GM21717 (cell line): ENCODE data around the gene POLR1D.
"Not testable (repeated sequence)": the region's sequence is repeated elsewhere in the genome, so short reads cannot be mapped to it uniquely, and the experiment has no call there.

Experiments
- ATAC-seq: cut with Tn5 transposase; IDR thresholded peaks from one replicate; pipeline ENCODE4 v1.9.1; 2021; ENCODE audit warnings: mild to moderate bottlenecking, moderate library complexity; ENCODE audit not compliant: unreplicated experiment

POLR1D gene

GRCh38 chr13:27613628-27614027, 8.1 kb upstream of the POLR1D start:
- no peak for ATAC-seq

GRCh38 chr13:27617881-27618321, 3.8 kb upstream of the POLR1D start:
- ATAC-seq, result no peak

- ATAC-seq, result no peak
These were observed 2.5 kb upstream of the POLR1D start for GRCh38 chr13:27619093-27619727.

DNA sequence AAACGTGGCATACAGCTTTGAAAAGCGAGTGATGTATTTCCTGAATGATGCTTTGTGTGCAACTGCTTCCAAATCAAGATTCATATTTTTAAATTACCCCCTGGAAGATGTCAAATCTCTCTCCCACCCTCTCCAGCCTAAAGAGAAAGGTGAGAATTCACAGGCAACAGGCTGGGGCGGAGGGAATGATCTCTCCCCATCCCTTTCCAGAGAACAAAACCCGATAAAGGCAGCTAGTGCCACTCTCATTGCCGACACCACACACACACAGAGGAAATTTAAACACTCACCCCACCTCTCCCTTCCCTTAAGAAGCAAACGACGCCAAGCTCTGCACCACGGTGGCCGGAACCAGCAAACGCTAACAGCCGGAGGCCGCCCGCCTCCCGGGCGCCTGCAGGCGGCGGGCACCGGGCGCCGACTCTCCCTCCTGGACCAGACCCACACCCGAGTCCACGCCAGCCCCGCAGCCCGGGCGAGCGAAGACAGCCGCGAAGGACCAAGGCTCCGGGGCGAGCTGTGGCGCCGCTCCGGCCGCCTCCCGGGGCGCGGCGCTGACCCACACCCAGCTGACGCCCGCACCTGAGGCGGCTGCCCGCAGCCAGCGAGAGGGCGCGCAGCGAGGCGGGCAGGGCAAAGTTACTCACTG, 1.8 kb upstream of the POLR1D start:
- ATAC-seq, result peak; percentile 28

DNA sequence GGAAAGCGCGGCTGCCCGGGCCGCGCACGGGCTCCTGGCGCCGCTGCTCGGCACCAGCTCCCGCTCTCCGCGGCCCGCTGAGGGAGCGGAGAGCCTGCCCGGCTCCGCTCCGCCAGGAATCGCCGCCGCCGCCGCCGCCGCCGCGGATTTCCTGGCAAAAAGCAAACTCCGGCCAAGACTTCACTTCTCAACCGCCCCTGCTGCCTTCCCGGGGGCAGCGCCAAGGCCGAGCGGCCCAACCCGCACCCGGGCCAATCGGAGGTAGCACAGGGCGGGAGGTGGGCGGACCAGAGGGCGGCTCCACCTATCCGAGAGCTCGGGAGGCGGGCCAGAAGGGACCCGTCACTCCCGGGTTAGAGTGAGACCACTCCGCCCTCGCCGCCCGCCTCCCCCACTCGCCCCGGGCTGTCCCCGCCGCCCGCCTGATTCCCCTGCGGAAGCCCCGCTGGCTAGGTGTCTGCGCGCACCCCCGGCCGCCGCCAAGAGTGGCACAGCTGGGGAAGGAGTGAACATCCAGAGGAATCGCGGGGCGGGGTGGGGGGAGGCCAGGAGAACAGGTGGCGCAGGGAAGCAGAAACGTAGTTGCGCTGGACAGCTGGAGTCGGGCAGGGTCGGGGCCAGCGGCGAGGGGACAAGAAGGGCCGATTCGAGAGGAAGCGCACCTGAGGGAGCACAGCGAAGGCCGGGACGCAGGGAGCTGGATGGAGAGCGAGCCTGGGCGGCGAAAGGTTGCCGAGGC, 1.1 kb upstream of the POLR1D start, which contains the start of gene LNX2:
TSS of gene LNX2 (minus strand) at position 153 of the 739 bp plus-strand sequence. CDS start 38,826 bp downstream, outside the sequence.
- peak; percentile 90 for ATAC-seq

DNA sequence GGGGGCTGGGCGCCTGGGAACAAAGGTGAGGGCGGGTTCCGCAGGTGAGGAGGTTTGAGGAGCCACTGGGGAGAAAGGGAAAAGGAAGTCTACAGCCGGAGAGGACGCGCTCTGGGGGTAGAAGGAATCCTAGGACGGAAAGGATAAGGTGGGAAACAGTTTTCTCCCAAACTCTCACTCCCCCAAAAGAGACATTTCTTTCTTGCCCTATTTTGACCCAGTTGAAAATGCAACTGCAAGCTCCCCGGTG, 651 bp upstream of the POLR1D start:
- no peak for ATAC-seq

- ATAC-seq, result peak; percentile 9
These were observed 569 bp downstream of the POLR1D start for GRCh38 chr13:27622102-27622820.

DNA sequence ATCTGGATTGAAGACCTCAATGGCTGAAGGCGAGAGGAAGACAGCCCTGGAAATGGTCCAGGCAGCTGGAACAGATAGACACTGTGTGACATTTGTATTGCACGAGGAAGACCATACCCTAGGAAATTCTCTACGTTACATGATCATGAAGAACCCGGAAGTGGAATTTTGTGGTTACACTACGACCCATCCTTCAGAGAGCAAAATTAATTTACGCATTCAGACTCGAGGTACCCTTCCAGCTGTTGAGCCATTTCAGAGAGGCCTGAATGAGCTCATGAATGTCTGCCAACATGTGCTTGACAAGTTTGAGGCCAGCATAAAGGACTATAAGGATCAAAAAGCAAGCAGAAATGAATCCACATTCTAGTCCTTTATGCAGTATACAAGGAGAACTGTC, 1.2 kb downstream of the POLR1D start:
- no peak for ATAC-seq

DNA sequence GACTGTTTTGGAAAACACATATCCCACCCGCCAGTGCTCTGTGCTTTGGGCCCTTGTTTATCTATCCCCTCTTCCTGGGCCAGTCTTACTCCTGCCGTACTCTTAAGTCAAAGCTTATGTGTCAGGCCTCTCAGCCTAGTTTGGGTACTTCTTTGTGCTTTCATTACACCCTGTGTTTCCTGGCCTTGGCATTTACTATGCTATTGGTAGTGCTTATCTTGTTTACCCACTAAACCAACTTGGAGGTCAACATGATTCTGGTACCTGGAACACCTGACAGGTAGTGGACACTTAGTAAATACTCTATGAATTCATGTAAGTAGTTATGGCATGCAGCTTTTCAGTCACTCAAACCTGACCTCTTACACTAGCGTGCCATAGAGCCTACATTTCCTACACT, 2.4 kb downstream of the POLR1D start:
- no peak for ATAC-seq

DNA sequence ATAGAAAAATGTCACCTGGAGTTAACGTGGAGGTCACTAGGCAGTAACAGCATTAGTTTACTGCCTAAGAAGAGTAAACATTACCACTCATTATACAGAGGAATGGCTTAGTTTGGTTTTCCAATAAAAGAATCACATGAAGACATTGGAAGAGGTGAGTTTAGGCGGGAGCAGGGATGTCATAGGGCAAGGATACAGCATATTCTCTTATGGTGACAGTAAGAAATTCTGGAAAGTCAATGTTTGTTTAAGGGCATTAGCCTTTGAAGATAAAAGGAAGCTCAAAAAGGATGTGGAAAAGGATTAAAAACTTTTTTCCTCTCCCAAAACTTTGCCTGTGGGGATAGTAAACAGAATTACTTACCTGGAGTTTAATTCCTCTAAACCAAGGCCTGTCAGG, 4.1 kb downstream of the POLR1D start:
- ATAC-seq, result no peak

- no peak for ATAC-seq
These were observed 5.7 kb downstream of the POLR1D start for GRCh38 chr13:27627380-27627779.

- no peak for ATAC-seq
These were observed 6.4 kb downstream of the POLR1D start for GRCh38 chr13:27628081-27628480.

DNA sequence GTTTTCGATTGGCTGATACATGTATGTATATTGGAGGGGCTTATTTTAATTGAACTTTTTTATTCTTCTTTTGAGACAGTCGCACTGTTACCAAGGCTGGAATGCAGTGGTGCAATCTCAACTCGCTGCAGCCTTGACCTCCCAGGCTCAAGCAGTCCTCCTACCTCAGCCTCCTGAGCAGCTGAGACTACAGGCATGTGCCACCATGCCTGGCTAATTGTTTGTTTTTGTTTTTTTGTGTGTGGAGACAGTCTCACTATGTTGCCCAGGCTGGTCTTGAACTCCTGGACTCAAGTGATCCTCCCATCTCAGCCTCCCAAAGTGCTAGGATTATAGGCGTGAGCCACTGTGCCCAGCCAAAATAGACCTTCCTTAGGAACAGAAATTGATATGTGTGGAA, 7.1 kb downstream of the POLR1D start:
- ATAC-seq, result not testable (repeated sequence)

- no peak for ATAC-seq
These were observed 9.5 kb downstream of the POLR1D start for GRCh38 chr13:27631156-27631555.

GRCh38 chr13:27631665-27632064, 10.0 kb downstream of the POLR1D start:
- ATAC-seq, result no peak

- ATAC-seq, result no peak
These were observed 10.5 kb downstream of the POLR1D start for GRCh38 chr13:27632214-27632613.

DNA sequence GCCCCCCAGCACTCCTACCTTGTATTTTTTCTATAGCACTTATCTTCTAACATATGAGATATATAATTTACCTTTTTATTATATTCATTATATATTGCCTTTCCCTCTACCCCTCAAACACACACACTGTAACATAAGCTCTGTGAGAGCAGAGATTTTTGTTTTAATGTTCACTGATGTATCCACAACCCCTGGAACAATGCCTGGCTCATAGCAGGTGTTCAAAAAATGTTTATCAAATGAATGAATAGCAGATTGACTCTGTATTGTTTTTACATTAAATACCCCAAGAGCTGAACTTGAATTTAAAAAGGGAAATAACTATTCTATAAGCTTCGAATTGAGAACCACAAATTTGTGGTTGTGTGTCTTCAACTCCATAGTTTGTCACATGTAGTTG, 11.0 kb downstream of the POLR1D start:
- ATAC-seq, result no peak

DNA sequence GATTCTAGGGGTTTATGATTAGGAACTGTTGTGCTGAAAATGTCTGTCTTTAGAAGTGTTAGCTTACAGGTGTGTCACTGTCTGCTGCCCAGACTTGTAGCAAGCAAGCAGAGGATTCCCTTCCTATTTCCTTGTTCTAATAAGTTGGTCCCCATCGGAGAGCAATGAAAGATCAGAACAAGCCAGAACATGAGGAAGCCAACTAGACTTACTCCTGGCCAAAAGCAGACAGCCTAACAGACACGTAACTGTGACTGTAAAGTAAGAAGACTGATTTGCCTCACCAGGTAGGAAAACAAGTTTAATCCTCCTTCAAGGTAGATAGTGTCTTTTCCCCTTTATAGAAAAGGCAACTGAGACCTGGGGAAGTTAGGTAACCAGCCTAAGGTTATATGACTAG, 12.5 kb downstream of the POLR1D start:
- ATAC-seq, result no peak

DNA sequence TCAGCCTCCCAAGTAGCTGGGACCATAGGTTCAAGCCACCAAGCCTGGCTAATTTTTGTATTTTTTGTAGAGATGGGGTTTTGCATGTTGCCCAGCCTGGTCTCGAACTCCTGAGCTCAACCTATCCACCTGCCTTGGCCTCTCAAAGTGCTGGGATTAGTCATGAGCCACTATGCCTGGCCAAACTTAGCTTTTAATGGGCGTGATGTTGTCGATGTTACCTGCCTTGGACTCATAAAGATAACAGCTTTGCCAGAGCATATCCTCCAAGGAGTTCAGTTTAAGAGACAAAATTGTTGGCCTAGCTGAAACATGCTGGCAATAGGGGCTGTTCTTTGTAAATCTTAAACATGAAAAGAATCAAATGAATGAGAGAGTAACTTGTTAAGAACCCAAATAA, 13.1 kb downstream of the POLR1D start:
- no peak for ATAC-seq

DNA sequence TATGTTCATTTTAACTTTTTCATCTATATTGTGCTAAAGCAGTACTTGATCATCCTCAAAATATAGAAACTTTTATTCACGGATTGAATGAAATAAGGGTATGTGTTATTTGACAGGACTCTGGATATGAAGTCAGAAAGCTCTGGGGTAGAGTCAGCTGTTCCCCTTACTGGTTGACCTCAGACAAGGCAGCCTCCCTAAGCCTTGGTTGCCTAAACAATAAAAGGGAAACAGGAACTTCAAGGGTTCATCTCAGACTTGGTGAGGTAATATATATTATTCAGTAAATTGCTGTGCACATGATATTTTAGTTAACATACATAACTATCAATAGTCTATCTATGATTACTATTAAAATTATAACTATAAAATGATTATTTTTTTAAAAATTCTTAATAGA, 13.6 kb downstream of the POLR1D start:
- no peak for ATAC-seq

GRCh38 chr13:27636589-27637288, 15.0 kb downstream of the POLR1D start:
- no peak for ATAC-seq
